Hepatocyte (in vitro differentiated cells): Measurements from ENCODE around the gene TFPI2. TPM values are rescaled to one million over a fixed set of nuclear protein-coding genes. Genes with fewer than 3 reads are reported as not detected.

Experiments used
- DNase-seq: peaks from one replicate; pipeline ENCODE4 v3.0.0-alpha.2; 2016; ENCODE audit warnings: low spot score
- H2AFZ ChIP-seq: fragments of 200-600 bp; sonication (generic); 2 replicates; pipeline ENCODE4 v1.6.0; 2016; ENCODE audit warnings: antibody characterized with exemption, mild to moderate bottlenecking
- H3K27ac ChIP-seq: fragments of 200-600 bp; sonication (generic); 2 replicates; pipeline ENCODE4 v1.5.1; 2016; ENCODE audit warnings: mild to moderate bottlenecking
- H3K27me3 ChIP-seq: fragments of 200-600 bp; sonication (generic); 2 replicates; pipeline ENCODE4 v1.6.1; 2016
- H3K36me3 ChIP-seq: fragments of 200-600 bp; sonication (generic); replicated peaks from 2 replicates; pipeline ENCODE4 v1.5.1; 2016; ENCODE audit warnings: low read depth; ENCODE audit not compliant: insufficient read depth
- H3K4me1 ChIP-seq: fragments of 200-600 bp; sonication (generic); 2 replicates; pipeline ENCODE4 v1.5.1; 2016; ENCODE audit warnings: mild to moderate bottlenecking, moderate library complexity; ENCODE audit not compliant: insufficient read depth
- H3K4me2 ChIP-seq: fragments of 200-600 bp; sonication (generic); 2 replicates; pipeline ENCODE4 v1.6.0; 2016
- H3K4me3 ChIP-seq: fragments of 200-600 bp; sonication (generic); 2 replicates; pipeline ENCODE4 v1.5.1; 2016; ENCODE audit warnings: mild to moderate bottlenecking
- H3K79me2 ChIP-seq: fragments of 200-600 bp; sonication (generic); 2 replicates; pipeline ENCODE4 v1.6.0; 2017; ENCODE audit warnings: mild to moderate bottlenecking
- H3K9me2 ChIP-seq: fragments of 200-600 bp; sonication (generic); replicated peaks from 2 replicates; pipeline ENCODE4 v1.6.0; 2017; ENCODE audit warnings: mild to moderate bottlenecking; ENCODE audit not compliant: insufficient read depth
- H3K9me3 ChIP-seq: fragments of 200-600 bp; sonication (generic); 2 replicates; pipeline ENCODE4 v1.5.1; 2016; ENCODE audit warnings: low read depth, mild to moderate bottlenecking
- H4K20me1 ChIP-seq: fragments of 200-600 bp; sonication (generic); 2 replicates; pipeline ENCODE4 v1.6.0; 2016; ENCODE audit warnings: mild to moderate bottlenecking; ENCODE audit not compliant: insufficient read depth, poor library complexity, severe bottlenecking
- EZH2 ChIP-seq: fragments of 200-600 bp; sonication (generic); IDR thresholded peaks from 2 replicates; pipeline ENCODE4 v1.6.1; 2016; ENCODE audit warnings: antibody characterized with exemption, mild to moderate bottlenecking, borderline replicate concordance
- EZH2phosphoT487 ChIP-seq: fragments of 200-600 bp; sonication (generic); IDR thresholded peaks from one replicate; pipeline ENCODE4 v1.6.1; 2018; ENCODE audit warnings: antibody characterized with exemption, mild to moderate bottlenecking, low read depth, moderate library complexity; ENCODE audit not compliant: unreplicated experiment, severe bottlenecking
- WGBS: methylation state at CpG from one replicate; pipeline ENCODE4 v1.1.6; 2016; ENCODE audit warnings: low lambda C conversion rate; ENCODE audit errors: missing lambda C conversion rate; 5-methylcytosine and 5-hydroxymethylcytosine counted together
- polyA plus RNA-seq: library from polyadenylated mRNA; unstranded; fragments of >200 nt; fragmentation: Nextera tagmentation; extraction: Ambion mirVana; gene quantifications from 2 replicates; pipeline ENCODE4 v1.2.1, GENCODE V29; 2016
- total RNA-seq: library from RNA; depleted of rRNA; stranded (reverse); fragments of >200 nt; gene quantifications from 2 replicates; pipeline ENCODE4 v1.2.3, GENCODE V29; 2014
- TF ChIP-seq, protein P1 (sequence below): fragments of 200-600 bp; sonication (generic); IDR thresholded peaks from 2 replicates; pipeline ENCODE4 v1.5.1; 2016; ENCODE audit warnings: antibody characterized with exemption, mild to moderate bottlenecking; ENCODE audit not compliant: poor library complexity

TFPI2 gene
- total and polyA plus RNA-seq, 2 experiments from 2014 or later: 52.8 to 66.2 TPM

DNA sequence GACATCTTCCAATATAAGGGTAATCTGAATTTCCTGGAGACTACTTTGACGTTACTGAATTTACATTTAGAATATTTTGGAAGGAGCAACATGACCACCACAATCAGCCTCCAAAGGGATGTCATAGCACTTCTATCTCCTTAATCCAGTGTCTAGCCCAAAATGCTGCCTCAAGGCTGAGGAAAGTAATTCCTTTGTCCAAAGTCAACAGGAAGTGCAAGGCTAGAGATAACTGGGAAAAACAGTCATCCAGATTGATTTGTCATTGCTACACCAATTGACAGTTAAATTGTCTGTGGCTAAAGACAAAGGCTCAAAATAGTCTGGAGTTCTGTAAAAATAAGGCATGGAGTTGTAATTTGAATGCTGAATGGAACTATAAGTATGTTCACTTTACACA is 3.9 kb upstream of the TFPI2 start:
- Histone ChIP-seq H4K20me1 (no peaks in the 10 kb centered on the region), H3K36me3 (no peaks in the 10 kb centered on the region), H3K9me3 (no peaks in the 10 kb centered on the region), H3K4me1 (peaks cover 14% of the 10 kb centered on the region), H3K9me2 (no peaks in the 10 kb centered on the region), H2AFZ (no peak overlapping the region), H3K79me2 (no peaks in the 10 kb centered on the region), H3K27ac (no peak overlapping the region), H3K4me3 (no peak overlapping the region), H3K4me2 (no peak overlapping the region), H3K27me3 (peaks cover 22% of the 10 kb centered on the region)
- no peak for DNase-seq
- 86% methylated on average over 1 of the region's 1 CpG for WGBS
- TF ChIP-seq EZH2phosphoT487 (no peak), EZH2 (no peak)
- TF ChIP-seq, protein P1, sequence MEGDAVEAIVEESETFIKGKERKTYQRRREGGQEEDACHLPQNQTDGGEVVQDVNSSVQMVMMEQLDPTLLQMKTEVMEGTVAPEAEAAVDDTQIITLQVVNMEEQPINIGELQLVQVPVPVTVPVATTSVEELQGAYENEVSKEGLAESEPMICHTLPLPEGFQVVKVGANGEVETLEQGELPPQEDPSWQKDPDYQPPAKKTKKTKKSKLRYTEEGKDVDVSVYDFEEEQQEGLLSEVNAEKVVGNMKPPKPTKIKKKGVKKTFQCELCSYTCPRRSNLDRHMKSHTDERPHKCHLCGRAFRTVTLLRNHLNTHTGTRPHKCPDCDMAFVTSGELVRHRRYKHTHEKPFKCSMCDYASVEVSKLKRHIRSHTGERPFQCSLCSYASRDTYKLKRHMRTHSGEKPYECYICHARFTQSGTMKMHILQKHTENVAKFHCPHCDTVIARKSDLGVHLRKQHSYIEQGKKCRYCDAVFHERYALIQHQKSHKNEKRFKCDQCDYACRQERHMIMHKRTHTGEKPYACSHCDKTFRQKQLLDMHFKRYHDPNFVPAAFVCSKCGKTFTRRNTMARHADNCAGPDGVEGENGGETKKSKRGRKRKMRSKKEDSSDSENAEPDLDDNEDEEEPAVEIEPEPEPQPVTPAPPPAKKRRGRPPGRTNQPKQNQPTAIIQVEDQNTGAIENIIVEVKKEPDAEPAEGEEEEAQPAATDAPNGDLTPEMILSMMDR: no peak

DNA sequence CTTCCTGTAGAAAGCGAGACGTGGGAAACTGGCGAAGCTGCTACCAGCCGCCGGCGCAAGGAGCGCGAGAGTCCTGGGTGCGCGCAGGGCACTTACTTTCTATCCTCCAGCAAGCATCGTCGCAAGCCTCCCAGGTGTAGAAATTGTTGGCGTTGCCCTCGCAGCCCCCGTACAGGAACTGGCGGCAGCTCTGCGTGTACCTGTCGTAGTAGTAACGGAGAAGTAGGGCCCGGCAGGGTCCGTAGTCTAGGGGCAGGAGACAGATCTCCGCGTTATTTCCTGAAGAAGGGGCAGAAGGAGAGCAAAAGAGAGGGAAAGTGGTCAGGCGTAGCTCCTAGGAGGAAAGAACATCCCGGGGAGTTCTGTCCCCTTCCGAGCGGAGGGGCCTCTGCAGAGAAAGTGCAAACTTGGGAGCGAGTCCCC is 501 bp downstream of the TFPI2 start:
- TF ChIP-seq EZH2phosphoT487 (no peak), EZH2 (peak; percentile 24)
- Histone ChIP-seq H3K9me2 (no peaks in the 10 kb centered on the region), H3K9me3 (no peaks in the 10 kb centered on the region), H3K79me2 (no peaks in the 10 kb centered on the region), H3K4me2 (peak overlapping the region; percentile 96), H2AFZ (peak overlapping the region; percentile 91), H3K4me1 (no peaks in the 10 kb centered on the region), H3K4me3 (peak overlapping the region; percentile 68), H4K20me1 (no peaks in the 10 kb centered on the region), H3K27me3 (peaks cover 39% of the 10 kb centered on the region), H3K27ac (no peak overlapping the region), H3K36me3 (no peaks in the 10 kb centered on the region)
- 1% methylated on average over 28 of the region's 28 CpGs for WGBS
- DNase-seq: peak; percentile 56

DNA sequence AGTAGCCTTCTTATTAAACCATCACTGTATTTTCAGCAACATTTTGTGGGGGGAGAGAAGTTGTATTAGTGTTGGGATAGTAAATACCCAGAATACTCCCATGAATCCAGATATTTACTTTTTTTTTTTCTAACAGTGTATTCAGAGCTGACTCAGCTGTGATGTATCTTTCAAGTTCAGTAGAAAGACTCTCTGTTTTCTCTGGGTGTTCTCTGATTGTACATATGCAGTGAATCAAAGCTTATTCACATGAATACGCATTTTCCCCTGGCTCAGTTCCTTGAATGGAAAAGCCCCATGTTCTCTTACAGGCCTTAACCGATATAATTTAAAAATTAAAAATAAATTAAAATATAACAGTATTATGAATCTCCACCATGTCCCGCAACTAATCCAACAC is 1.3 kb downstream of the TFPI2 start:
- Histone ChIP-seq H4K20me1 (no peaks in the 10 kb centered on the region), H3K36me3 (no peaks in the 10 kb centered on the region), H3K9me3 (no peaks in the 10 kb centered on the region), H3K79me2 (no peaks in the 10 kb centered on the region), H3K4me3 (no peak overlapping the region), H2AFZ (no peak overlapping the region), H3K27ac (no peak overlapping the region), H3K4me1 (no peaks in the 10 kb centered on the region), H3K9me2 (no peaks in the 10 kb centered on the region), H3K27me3 (peaks cover 39% of the 10 kb centered on the region), H3K4me2 (peak overlapping the region; percentile 96)
- TF ChIP-seq EZH2phosphoT487: no peak
- TF ChIP-seq, protein P1: no peak
- no peak for TF ChIP-seq EZH2
- no peak for DNase-seq
- WGBS: 88% methylated on average over 3 of the region's 3 CpGs

GRCh38 chr7:93884541-93884940 is 6.0 kb downstream of the TFPI2 start:
- H3K9me3 ChIP-seq: no peaks in the 10 kb centered on the region
- H4K20me1 ChIP-seq: no peaks in the 10 kb centered on the region
- H3K79me2 ChIP-seq: no peaks in the 10 kb centered on the region
- no peak overlapping the region for H2AFZ ChIP-seq
- H3K27ac ChIP-seq: no peak overlapping the region
- no peak for TF ChIP-seq EZH2phosphoT487
- TF ChIP-seq, protein P1: no peak
- no peak for TF ChIP-seq EZH2
- no peaks in the 10 kb centered on the region for H3K36me3 ChIP-seq
- no peak for DNase-seq
- H3K4me1 ChIP-seq: no peaks in the 10 kb centered on the region
- H3K4me3 ChIP-seq: no peak overlapping the region
- 95% methylated on average over 1 of the region's 1 CpG for WGBS
- no peak overlapping the region for H3K4me2 ChIP-seq
- no peaks in the 10 kb centered on the region for H3K9me2 ChIP-seq
- peaks cover 18% of the 10 kb centered on the region for H3K27me3 ChIP-seq
